ENCODE data around the gene ZBTB26. TPM values are rescaled to one million over a fixed set of nuclear protein-coding genes. Genes with fewer than 3 reads are reported as not detected.

ZBTB26 gene, protein sequence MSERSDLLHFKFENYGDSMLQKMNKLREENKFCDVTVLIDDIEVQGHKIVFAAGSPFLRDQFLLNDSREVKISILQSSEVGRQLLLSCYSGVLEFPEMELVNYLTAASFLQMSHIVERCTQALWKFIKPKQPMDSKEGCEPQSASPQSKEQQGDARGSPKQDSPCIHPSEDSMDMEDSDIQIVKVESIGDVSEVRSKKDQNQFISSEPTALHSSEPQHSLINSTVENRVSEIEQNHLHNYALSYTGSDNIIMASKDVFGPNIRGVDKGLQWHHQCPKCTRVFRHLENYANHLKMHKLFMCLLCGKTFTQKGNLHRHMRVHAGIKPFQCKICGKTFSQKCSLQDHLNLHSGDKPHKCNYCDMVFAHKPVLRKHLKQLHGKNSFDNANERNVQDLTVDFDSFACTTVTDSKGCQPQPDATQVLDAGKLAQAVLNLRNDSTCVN
- total RNA-seq = 1 to 10 TPM; 5.3 to 9.0 (median 6.7) TPM

DNA sequence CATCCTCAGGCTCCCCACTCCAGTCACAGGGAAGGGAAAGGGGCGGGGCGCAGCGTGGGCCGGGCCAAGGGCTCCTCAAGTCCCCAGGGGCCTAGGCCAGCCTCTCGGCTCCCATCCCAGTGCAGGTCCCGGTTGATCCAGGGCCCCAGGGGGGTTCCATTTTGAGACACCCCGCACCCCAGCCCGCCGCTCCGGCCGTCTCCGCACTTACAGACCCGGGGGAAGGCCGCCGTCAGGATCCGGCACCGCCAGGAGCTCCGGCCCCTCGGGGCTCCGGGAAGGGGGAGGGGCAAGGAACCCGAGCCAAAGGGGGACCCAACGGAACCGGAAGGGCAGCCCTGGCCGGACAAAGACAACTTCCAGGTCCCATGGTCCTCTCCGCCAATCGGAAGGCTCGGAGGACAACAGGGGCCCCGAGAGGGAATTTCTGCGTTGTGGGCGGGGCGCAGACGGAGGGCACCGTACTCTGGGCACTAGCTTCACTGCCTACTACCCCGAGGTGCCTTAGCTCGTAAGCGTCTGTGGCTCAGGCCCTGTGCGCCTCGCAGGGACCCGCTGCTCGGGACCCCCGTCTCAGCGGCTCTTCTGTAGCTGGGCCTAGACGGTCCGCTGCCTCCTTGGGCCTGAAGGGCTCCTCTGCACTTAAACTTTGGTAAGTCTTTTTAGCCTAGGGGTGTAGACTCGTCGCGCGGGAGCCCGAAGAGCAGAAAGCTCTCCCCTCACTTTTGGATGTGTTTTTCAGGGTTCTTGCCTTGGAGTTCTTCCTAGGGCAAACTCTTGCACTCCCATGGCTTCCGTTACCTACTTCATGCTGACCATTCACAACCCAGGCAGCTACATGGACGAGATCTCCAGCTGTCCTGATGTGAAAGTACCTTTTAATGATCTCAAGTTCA is at the start of gene ZBTB26:
Gene ZBTB26 (minus strand): TSS at position 287 of the 896 bp plus-strand sequence. CDS start 11,578 bp downstream, outside the sequence.
- TF ChIP-seq, protein P1, sequence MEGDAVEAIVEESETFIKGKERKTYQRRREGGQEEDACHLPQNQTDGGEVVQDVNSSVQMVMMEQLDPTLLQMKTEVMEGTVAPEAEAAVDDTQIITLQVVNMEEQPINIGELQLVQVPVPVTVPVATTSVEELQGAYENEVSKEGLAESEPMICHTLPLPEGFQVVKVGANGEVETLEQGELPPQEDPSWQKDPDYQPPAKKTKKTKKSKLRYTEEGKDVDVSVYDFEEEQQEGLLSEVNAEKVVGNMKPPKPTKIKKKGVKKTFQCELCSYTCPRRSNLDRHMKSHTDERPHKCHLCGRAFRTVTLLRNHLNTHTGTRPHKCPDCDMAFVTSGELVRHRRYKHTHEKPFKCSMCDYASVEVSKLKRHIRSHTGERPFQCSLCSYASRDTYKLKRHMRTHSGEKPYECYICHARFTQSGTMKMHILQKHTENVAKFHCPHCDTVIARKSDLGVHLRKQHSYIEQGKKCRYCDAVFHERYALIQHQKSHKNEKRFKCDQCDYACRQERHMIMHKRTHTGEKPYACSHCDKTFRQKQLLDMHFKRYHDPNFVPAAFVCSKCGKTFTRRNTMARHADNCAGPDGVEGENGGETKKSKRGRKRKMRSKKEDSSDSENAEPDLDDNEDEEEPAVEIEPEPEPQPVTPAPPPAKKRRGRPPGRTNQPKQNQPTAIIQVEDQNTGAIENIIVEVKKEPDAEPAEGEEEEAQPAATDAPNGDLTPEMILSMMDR (IDR thresholded peaks at IDR 0.05; ENCODE audit: low read depth) = no peak

DNA sequence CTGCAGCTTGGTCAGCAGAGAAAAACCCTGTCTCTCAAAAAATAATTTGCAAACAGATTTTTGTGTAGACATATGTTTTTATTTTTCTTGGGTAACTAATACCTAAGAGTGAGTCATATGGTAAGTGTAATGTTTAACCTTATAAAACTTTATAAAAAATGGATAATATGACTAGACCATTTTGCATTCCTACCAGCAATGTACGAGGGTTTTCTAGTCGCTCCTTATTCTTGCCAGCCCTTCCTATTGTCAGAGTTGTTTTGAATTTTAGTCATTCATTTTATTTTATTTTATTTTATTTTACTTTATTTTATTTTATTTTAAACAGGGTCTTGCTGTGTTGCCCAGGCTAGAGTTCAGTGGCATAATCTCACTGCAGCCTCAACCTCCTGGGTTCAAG is 47.3 kb upstream of the ZBTB26 start:
- TF ChIP-seq, protein P1 (IDR thresholded peaks at IDR 0.05; ENCODE audit: low read depth) = no peak

DNA sequence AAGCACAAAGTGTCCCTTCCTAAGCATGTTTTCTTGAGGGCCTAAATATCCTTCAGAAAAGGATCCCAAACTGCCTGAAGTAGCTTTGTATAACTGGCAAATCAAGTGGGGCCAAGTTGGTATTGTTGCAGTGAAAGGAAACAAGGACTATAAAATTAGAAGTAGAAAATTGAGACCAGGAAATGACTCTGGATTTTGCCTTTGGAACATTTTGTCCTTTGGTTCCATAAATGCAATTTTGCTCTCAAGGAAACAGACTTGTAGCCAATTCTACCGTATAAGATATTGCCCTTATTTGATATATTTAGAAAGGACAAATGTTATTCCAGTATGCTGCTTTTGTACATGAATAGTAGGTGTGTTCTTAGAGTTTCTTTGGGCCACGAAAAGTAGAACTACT is 43.9 kb upstream of the ZBTB26 start:
- TF ChIP-seq, protein P1 (IDR thresholded peaks at IDR 0.05; ENCODE audit: low read depth) = no peak

DNA sequence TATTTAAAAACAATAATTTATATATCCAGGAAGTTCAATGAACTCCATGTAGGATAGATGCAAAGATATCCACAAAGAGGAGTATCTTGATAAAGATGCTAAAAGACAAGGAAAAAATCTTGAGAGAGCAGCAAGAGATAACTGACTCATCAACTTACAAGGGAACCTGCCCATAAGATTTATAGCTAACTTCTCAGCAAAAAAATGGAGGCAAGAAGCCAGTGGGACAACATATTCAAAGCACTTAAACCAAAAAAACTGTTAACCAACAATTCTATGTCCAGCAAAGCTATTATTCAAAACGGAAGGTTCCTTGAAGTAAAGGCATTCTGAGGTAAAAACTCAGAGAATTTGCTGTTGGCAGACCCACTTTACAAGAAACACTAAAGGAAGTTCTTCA is 29.8 kb upstream of the ZBTB26 start:
- TF ChIP-seq, protein P1 (IDR thresholded peaks at IDR 0.05; ENCODE audit: low read depth) = no peak

GRCh38 chr9:122955961-122956360 is 24.6 kb upstream of the ZBTB26 start:
- TF ChIP-seq, protein P1 (IDR thresholded peaks at IDR 0.05; ENCODE audit: low read depth) = no peak

GRCh38 chr9:122954253-122954691 is 23.0 kb upstream of the ZBTB26 start:
- TF ChIP-seq, protein P1 (IDR thresholded peaks at IDR 0.05; ENCODE audit: low read depth) = no peak

DNA sequence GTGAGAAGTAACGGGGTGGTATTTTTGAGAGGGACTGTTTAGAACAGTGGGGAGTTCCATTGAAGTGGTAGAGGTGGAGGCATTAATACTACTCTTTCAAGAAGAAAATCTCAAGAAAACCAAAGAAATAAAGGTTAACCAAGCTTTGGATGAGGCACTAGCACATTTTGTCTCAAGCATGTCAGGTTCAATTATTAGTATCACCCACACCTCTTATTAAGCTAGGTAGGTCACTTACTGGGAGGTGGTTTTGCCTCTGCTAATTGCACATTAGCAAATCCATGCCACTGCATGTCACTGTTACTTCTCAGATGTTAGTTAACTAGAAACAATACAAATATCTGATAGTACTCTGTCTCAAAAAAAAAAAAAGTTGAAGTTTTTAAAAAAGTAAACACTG is 19.7 kb upstream of the ZBTB26 start:
- TF ChIP-seq, protein P1 (IDR thresholded peaks at IDR 0.05; ENCODE audit: low read depth) = no peak

Data from subcutaneous adipose tissue (tissue), 4 donors.